Skeletal muscle satellite cell (primary cell): Measurements from ENCODE around the gene SPTA1. TPM values are rescaled to one million over a fixed set of nuclear protein-coding genes. Genes with fewer than 3 reads are reported as not detected.

Source experiments
- H3K27me3 ChIP-seq: 2 replicates; pipeline ENCODE4 v1.7.0; 2013; ENCODE audit warnings: low read length; ENCODE audit not compliant: control insufficient read depth, insufficient read depth
- H3K36me3 ChIP-seq: 2 replicates; pipeline ENCODE4 v1.7.0; 2013; ENCODE audit warnings: mild to moderate bottlenecking, control low read depth, low read length; ENCODE audit not compliant: insufficient read depth
- H3K4me1 ChIP-seq: 2 replicates; pipeline ENCODE4 v1.7.0; 2013; ENCODE audit warnings: low read length; ENCODE audit not compliant: control insufficient read depth, insufficient read depth
- H3K4me2 ChIP-seq: 2 replicates; pipeline ENCODE4 v1.7.0; 2013; ENCODE audit warnings: mild to moderate bottlenecking, low read length
- H3K4me3 ChIP-seq: 2 replicates; pipeline ENCODE4 v1.7.0; 2013; ENCODE audit warnings: low read length
- H3K9ac ChIP-seq: 2 replicates; pipeline ENCODE4 v1.7.0; 2013; ENCODE audit warnings: mild to moderate bottlenecking, low read depth, low read length, moderate library complexity
- H3K9me3 ChIP-seq: replicated peaks from 2 replicates; pipeline ENCODE4 v1.7.0; 2013; ENCODE audit warnings: mild to moderate bottlenecking, control low read depth, low read length
- total RNA-seq: library from RNA; depleted of rRNA; stranded (reverse); fragments of >200 nt; gene quantifications from 2 replicates; pipeline ENCODE4 v1.2.3, GENCODE V29; 2012; rRNA removed

SPTA1 gene
- total RNA-seq: not detected in 2 replicates

- no peaks in the 10 kb centered on the region for H3K9me3 ChIP-seq
These were observed at the start of gene SPTA1 for GRCh38 chr1:158686111-158687009. SPTA1 (minus strand) TSS chr1:158686715; CDS start chr1:158686517, 198 bp downstream.

GRCh38 chr1:158735848-158736247, 49.3 kb upstream of the SPTA1 start:
- Histone ChIP-seq H3K4me3 (no peak overlapping the region), H3K4me2 (no peak overlapping the region), H3K36me3 (no peaks in the 10 kb centered on the region), H3K9ac (no peak overlapping the region), H3K4me1 (no peaks in the 10 kb centered on the region), H3K9me3 (no peaks in the 10 kb centered on the region), H3K27me3 (no peaks in the 10 kb centered on the region)

More at GRCh38 chr1:158686111-158687009, at the start of gene SPTA1:
- H3K4me1 ChIP-seq: no peaks in the 10 kb centered on the region
- no peaks in the 10 kb centered on the region for H3K27me3 ChIP-seq
- H3K4me3 ChIP-seq: no peak within 1 kb of the TSS
- no peaks in the 10 kb centered on the region for H3K36me3 ChIP-seq
- H3K4me2 ChIP-seq: no peak within 1 kb of the TSS
- no peak within 1 kb of the TSS for H3K9ac ChIP-seq

GRCh38 chr1:158732524-158732923, 46.0 kb upstream of the SPTA1 start:
- Histone ChIP-seq H3K4me1 (no peaks in the 10 kb centered on the region), H3K9me3 (no peaks in the 10 kb centered on the region), H3K9ac (no peak overlapping the region), H3K4me3 (no peak overlapping the region), H3K36me3 (no peaks in the 10 kb centered on the region), H3K4me2 (no peak overlapping the region), H3K27me3 (no peaks in the 10 kb centered on the region)

GRCh38 chr1:158731707-158732106, 45.2 kb upstream of the SPTA1 start:
- H3K27me3 ChIP-seq: no peaks in the 10 kb centered on the region
- H3K4me1 ChIP-seq: no peaks in the 10 kb centered on the region
- H3K4me3 ChIP-seq: no peak overlapping the region
- no peak overlapping the region for H3K4me2 ChIP-seq
- H3K9ac ChIP-seq: no peak overlapping the region
- no peaks in the 10 kb centered on the region for H3K36me3 ChIP-seq
- no peaks in the 10 kb centered on the region for H3K9me3 ChIP-seq

- Histone ChIP-seq H3K4me2 (no peak overlapping the region), H3K4me1 (no peaks in the 10 kb centered on the region), H3K9ac (no peak overlapping the region), H3K4me3 (no peak overlapping the region), H3K36me3 (no peaks in the 10 kb centered on the region), H3K27me3 (no peaks in the 10 kb centered on the region), H3K9me3 (no peaks in the 10 kb centered on the region)
These were observed 43.9 kb upstream of the SPTA1 start for GRCh38 chr1:158730453-158730852.

- no peaks in the 10 kb centered on the region for H3K27me3 ChIP-seq
- H3K4me2 ChIP-seq: no peak overlapping the region
- no peaks in the 10 kb centered on the region for H3K4me1 ChIP-seq
- no peaks in the 10 kb centered on the region for H3K9me3 ChIP-seq
- no peak overlapping the region for H3K4me3 ChIP-seq
- H3K36me3 ChIP-seq: no peaks in the 10 kb centered on the region
- no peak overlapping the region for H3K9ac ChIP-seq
These were observed 42.2 kb upstream of the SPTA1 start for GRCh38 chr1:158728510-158729225.

- Histone ChIP-seq H3K4me3 (no peak overlapping the region), H3K36me3 (no peaks in the 10 kb centered on the region), H3K27me3 (no peaks in the 10 kb centered on the region), H3K4me1 (no peaks in the 10 kb centered on the region), H3K9ac (no peak overlapping the region), H3K9me3 (no peaks in the 10 kb centered on the region), H3K4me2 (no peak overlapping the region)
These were observed 37.9 kb upstream of the SPTA1 start for GRCh38 chr1:158724442-158724841.

GRCh38 chr1:158720620-158721019, 34.1 kb upstream of the SPTA1 start, which contains the start of gene OR6K3:
OR6K3 (minus strand) TSS chr1:158720720; CDS start chr1:158718115, 2,605 bp downstream.
- H3K4me2 ChIP-seq: no peak within 1 kb of the TSS
- no peak within 1 kb of the TSS for H3K9ac ChIP-seq
- no peaks in the 10 kb centered on the region for H3K36me3 ChIP-seq
- H3K9me3 ChIP-seq: no peaks in the 10 kb centered on the region
- no peaks in the 10 kb centered on the region for H3K4me1 ChIP-seq
- no peak within 1 kb of the TSS for H3K4me3 ChIP-seq
- no peaks in the 10 kb centered on the region for H3K27me3 ChIP-seq

GRCh38 chr1:158719664-158720063, 33.1 kb upstream of the SPTA1 start:
- H3K27me3 ChIP-seq: no peaks in the 10 kb centered on the region
- H3K9ac ChIP-seq: no peak overlapping the region
- H3K4me2 ChIP-seq: no peak overlapping the region
- no peaks in the 10 kb centered on the region for H3K4me1 ChIP-seq
- no peaks in the 10 kb centered on the region for H3K36me3 ChIP-seq
- H3K4me3 ChIP-seq: no peak overlapping the region
- no peaks in the 10 kb centered on the region for H3K9me3 ChIP-seq

- no peaks in the 10 kb centered on the region for H3K4me1 ChIP-seq
- no peaks in the 10 kb centered on the region for H3K36me3 ChIP-seq
- no peak overlapping the region for H3K4me2 ChIP-seq
- no peaks in the 10 kb centered on the region for H3K27me3 ChIP-seq
- H3K9me3 ChIP-seq: no peaks in the 10 kb centered on the region
- no peak overlapping the region for H3K9ac ChIP-seq
- H3K4me3 ChIP-seq: no peak overlapping the region
These were observed 30.8 kb upstream of the SPTA1 start for GRCh38 chr1:158717344-158717743.

- no peaks in the 10 kb centered on the region for H3K4me1 ChIP-seq
- no peaks in the 10 kb centered on the region for H3K9me3 ChIP-seq
- no peak overlapping the region for H3K4me2 ChIP-seq
- H3K36me3 ChIP-seq: no peaks in the 10 kb centered on the region
- H3K4me3 ChIP-seq: no peak overlapping the region
- no peaks in the 10 kb centered on the region for H3K27me3 ChIP-seq
- H3K9ac ChIP-seq: no peak overlapping the region
These were observed 29.8 kb upstream of the SPTA1 start for GRCh38 chr1:158716335-158716734.
